Gastrocnemius medialis (tissue), 4 donors: ENCODE data around the gene AGK.

Source experiments
- CTCF ChIP-seq, 5 experiments: fragments of 450-650 bp in 3 of 5; fragments of 200-600 bp in 2 of 5; sonication (generic) in 2 of 5; IDR thresholded peaks in 4 of 5; conservative IDR thresholded peaks in 1 of 5; 1 replicate in 4 of 5; 2 replicates in 1 of 5; pipeline ENCODE4 v1.5.1; 2016 to 2019; ENCODE audit warnings: antibody characterized with exemption in 5 of 5, mild to moderate bottlenecking in 3 of 5, moderate library complexity in 3 of 5
- POLR2A ChIP-seq, 2 donors: fragments of 450-650 bp; IDR thresholded peaks; one replicate each; pipeline ENCODE4 v1.6.1; 2017; ENCODE audit warnings: antibody characterized with exemption in 2 of 2, mild to moderate bottlenecking in 2 of 2, moderate library complexity in 2 of 2

GRCh38 chr7:141693082-141693481 is 141.9 kb downstream of the AGK start:
- no peak for TF ChIP-seq CTCF (IDR thresholded peaks at IDR 0.05 in 4 of 5, conservative IDR thresholded peaks at IDR 0.05 in 1 of 5)
- TF ChIP-seq POLR2A (IDR thresholded peaks at IDR 0.05) = no peak
